GM12874 (cell line): Measurements from ENCODE around the gene KCNE3.

Experiments
- CTCF ChIP-seq: IDR thresholded peaks from 2 replicates; pipeline ENCODE4 v1.5.1; 2011; ENCODE audit warnings: low read depth, mild to moderate bottlenecking, control low read depth, low read length, moderate library complexity; ENCODE audit not compliant: insufficient read depth

The KCNE3 gene

DNA sequence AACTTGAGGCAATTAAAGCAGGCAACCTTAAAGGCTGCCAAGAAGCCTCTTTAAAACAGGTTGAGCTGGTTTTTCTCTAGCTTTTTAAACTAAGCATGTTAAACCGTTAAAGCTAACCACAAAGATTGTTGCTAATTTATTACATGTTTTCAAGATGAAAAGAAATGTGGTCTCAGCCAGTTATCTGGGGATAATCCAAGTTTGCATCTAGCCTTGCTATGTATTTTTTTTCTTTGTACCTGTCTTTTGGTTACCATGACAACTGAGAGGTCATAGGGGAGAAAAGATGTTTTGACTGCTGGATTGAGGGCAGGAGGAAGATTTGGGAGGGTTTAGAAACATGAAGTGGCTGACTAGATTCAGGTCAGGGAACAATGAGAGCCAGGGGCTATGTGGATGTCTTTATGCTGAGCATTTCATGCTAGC, 50.0 kb downstream of the KCNE3 start:
- no peak for TF ChIP-seq CTCF

- no peak for TF ChIP-seq CTCF
Measured at GRCh38 chr11:74412733-74413359, 54.5 kb downstream of the KCNE3 start.

DNA sequence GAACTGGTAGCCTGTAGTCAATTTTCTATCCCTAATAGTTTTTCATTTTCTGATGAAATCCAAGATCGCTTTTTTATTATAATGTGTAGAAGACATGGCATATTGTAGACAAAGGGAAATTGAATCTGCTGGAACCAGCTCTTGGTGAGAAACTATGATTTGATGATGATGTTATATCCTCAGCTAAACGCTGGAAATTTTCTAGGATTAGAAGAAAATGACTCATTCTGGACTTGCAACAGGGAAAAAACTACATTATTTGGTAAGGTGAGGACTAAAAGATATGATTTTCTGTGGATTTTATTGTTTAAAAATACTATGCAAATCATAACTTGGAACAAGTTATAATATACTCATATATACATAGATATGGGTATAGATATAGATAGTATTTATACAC, 55.0 kb downstream of the KCNE3 start:
- TF ChIP-seq CTCF = no peak

- no peak for TF ChIP-seq CTCF
Measured at GRCh38 chr11:74409633-74410032, 57.7 kb downstream of the KCNE3 start.
